ENCODE data around the gene TTC34. TPM values are rescaled to one million over a fixed set of nuclear protein-coding genes. Genes with fewer than 3 reads are reported as not detected.
A peak's percentile ranks its signal among the peaks of the same experiment; 100 is the strongest.
"Not testable (repeated sequence)": the region's sequence is repeated elsewhere in the genome, so short reads cannot be mapped to it uniquely, and the experiment has no call there.

Gene TTC34
- total and polyA plus RNA-seq, 9 donors: 0.12 to 3.2 (median 2.2) TPM

DNA sequence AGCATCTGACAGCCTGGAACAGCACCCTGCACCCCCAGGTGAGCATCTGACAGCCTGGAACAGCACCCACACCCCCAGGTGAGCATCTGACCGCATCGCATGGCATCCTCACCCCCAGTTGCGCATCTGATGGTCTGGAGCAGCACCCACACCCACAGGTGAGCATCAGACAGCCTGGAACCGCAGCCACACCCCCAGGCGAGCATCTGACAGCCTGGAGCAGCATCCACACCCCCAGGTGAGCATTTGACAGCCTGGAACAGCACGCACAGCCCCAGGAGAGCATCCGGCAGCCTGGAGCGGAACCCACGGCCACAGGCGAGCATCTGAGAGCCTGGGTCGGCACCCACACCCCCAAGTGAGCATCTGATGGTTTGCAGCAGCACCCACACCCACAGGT, 118.6 kb downstream of the TTC34 start:
- H3K27me3 ChIP-seq; DNase-seq; H3K4me1 ChIP-seq (ENCODE audit: insufficient read depth); H3K9me3 ChIP-seq; H3K4me3 ChIP-seq; H3K36me3 ChIP-seq; intact Hi-C loops (cut with DNase I); H3K27ac ChIP-seq: not testable (repeated sequence)
- 61% methylated on average over 6 of the region's 11 CpGs; no CpG with 5 or more reads in 2 of the 3 donors for WGBS, 3 donors

DNA sequence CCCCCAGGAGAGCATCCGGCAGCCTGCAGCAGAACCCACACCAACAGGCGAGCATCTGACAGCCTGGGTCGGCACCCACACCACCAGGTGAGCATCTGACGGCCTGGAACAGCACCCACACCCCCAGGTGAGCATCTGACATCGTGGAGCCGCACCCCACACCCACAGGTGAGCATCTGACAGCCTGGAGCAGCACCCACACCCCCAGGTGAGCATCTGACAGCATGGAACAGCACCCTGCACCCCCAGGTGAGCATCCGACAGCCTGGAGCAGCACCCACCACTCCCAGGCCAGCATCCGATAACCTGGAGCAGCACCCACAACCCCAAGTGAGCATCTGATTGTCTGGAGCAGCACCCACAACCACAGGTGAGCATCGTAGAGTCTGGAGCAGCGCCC, 124.8 kb downstream of the TTC34 start:
- H3K36me3 ChIP-seq; H3K27ac ChIP-seq; intact Hi-C loops (cut with DNase I); H3K4me1 ChIP-seq (ENCODE audit: insufficient read depth); DNase-seq; H3K9me3 ChIP-seq; H3K4me3 ChIP-seq; H3K27me3 ChIP-seq: not testable (repeated sequence)
- 63 to 90% methylated on average over 1 to 2 of the region's 10 CpGs; no CpG with 5 or more reads in 1 of the 3 donors for WGBS, 3 donors

DNA sequence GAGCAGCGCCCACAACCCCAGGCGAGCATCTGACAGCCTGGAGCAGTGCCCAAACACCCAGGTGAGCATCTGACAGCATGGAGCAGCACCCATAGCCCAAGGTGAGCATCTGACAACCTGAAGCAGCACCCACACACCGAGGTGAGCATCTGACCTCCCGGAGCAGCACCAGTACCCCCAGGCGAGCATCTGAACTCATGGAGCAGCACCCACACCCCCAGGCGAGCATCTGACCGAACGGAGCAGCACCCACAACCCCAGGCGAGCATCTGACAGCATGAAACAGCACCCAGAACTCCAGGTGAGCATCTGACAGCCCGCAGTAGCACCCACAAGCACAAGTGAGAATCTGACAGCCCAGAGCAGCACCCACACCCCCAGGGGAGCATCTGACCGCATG, 129.8 kb downstream of the TTC34 start:
- H3K27me3 ChIP-seq; H3K4me1 ChIP-seq (ENCODE audit: insufficient read depth); H3K4me3 ChIP-seq; H3K27ac ChIP-seq; H3K9me3 ChIP-seq; H3K36me3 ChIP-seq; intact Hi-C loops (cut with DNase I): not testable (repeated sequence)
- DNase-seq: peak in 2 of 5 donors; percentile 21 to 36
- 53 to 66% (median 59%) methylated on average over 7 to 8 of the region's 11 CpGs for WGBS, 3 donors

DNA sequence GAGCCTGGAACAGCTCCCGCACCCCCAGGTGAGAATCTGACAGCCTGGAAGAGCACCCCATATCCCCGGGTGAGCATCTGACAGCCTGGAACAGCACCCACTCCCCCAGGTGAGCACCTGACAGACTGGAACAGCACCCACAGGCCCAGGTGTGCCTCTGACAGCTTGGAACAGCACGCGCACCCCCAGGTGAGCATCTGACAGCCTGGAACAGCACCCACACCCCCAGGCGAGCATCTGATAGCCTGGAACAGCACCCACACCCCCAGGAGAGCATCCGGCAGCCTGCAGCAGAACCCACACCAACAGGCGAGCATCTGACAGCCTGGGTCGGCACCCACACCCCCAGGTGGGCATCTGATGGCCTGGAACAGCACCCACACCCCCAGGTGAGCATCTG, 141.7 kb downstream of the TTC34 start:
- intact Hi-C loops (cut with DNase I); H3K27me3 ChIP-seq; H3K27ac ChIP-seq; H3K9me3 ChIP-seq; H3K36me3 ChIP-seq; H3K4me3 ChIP-seq; H3K4me1 ChIP-seq (ENCODE audit: insufficient read depth): not testable (repeated sequence)
- peak in 2 of 5 donors; percentile 4 to 55 for DNase-seq
- 50 to 60% (median 55%) methylated on average over 4 to 7 of the region's 8 CpGs for WGBS, 3 donors

DNA sequence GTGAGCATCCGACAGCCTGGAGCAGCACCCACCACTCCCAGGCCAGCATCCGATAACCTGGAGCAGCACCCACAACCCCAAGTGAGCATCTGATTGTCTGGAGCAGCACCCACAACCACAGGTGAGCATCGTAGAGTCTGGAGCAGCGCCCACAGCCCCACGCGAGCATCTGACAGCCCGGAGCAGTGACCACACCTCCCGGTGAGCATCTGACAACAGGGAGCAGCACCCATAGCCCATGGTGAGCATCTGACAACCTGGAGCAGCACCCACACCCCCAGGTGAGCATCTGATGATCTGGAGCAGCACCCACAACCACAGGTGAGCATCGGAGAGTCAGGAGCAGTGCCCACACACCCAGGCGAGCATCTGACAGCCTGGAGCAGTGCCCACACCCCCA, 143.6 kb downstream of the TTC34 start:
- H3K27ac ChIP-seq; intact Hi-C loops (cut with DNase I); H3K9me3 ChIP-seq; H3K36me3 ChIP-seq; H3K27me3 ChIP-seq; H3K4me3 ChIP-seq; H3K4me1 ChIP-seq (ENCODE audit: insufficient read depth): not testable (repeated sequence)
- DNase-seq: peak in 1 of 5 donors; percentile 31
- WGBS, 3 donors: 68 to 84% methylated on average over 6 to 8 of the region's 10 CpGs; no CpG with 5 or more reads in 1 of the 3 donors

DNA sequence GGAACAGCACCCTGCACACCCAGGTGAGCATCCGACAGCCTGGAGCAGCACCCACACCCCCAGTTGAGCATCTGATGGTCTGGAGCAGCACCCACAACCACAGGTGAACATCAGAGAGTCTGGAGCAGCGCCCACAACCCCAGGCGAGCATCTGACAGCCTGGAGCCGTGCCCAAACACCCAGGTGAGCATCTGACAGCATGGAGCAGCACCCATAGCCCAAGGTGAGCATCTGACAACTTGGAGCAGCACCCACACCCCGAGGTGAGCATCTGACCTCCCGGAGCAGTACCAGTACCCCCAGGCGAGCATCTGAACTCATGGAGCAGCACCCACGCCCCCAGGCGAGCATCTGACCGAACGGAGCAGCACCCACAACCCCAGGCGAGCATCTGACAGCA, 144.4 kb downstream of the TTC34 start:
- WGBS, 3 donors: 46 to 70% (median 63%) methylated on average over 2 to 12 of the region's 12 CpGs
- H3K36me3 ChIP-seq; H3K27me3 ChIP-seq; H3K27ac ChIP-seq; H3K4me1 ChIP-seq (ENCODE audit: insufficient read depth); H3K4me3 ChIP-seq; H3K9me3 ChIP-seq; intact Hi-C loops (cut with DNase I): not testable (repeated sequence)
- peak in 4 of 5 donors; percentile 4 to 56 (median 17) for DNase-seq

DNA sequence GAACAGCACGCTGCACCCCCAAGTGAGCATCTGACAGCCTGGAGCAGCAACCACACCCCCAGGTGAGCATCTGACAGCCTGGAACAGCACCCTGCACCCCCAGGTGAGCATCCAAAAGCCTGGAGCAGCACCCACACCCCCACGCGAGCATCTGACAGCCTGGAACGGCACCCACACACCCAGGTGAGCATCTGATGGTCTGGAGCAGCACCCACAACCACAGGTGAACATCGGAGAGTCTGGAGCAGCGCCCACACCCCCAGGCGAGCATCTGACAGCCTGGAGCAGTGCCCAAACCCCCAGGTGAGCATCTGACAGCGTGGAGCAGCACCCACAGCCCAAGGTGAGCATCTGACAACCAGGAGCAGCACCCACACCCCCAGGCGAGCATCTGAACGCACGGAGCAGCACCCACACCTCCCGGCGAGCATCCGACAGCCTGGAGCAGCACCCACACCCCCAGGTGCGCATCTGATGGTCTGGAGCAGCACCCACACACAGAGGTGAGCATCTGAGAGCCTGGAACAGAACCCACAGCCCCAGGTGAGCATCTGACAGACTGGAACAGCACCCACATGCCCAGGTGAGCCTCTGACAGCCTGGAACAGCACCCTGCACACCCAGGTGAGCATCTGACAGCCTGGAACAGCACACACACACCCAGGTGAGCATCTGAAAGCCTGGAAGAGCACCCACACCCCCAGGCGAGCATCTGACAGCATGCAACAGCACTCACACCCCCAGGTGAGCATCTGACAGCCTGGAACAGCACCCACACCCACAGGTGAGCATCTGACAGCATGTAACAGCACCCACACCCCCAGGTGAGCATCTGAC, 145.7 kb downstream of the TTC34 start:
- H3K9me3 ChIP-seq; H3K4me1 ChIP-seq (ENCODE audit: insufficient read depth); H3K27ac ChIP-seq; H3K36me3 ChIP-seq; intact Hi-C loops (cut with DNase I); H3K27me3 ChIP-seq; H3K4me3 ChIP-seq: not testable (repeated sequence)
- peak in 4 of 5 donors; percentile 26 to 59 (median 45) for DNase-seq
- WGBS, 3 donors: 40 to 43% (median 40%) methylated on average over 16 of the region's 16 CpGs

DNA sequence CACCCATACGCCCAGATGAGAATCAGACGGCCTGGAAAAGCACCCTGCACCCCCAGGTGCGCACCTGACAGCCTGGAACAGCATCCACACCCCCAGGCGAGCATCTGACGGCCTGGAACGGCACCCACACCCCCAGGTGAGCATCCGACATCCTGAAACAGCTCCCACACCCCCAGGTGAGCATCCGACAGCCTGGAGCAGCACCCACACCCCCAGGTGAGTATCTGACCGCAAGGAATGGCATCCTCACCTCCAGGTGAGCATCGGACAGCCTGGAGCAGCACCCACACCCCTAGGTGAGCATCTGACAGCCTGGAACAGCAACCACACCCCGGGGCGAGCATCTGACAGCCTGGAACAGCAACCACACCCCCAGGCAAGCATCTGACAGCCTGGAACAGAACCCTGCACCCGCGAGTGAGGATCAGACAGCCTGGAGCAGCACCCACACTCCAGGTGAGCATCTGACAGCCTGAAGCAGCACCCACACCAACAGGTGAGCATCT, 147.0 kb downstream of the TTC34 start:
- H3K27me3 ChIP-seq; H3K9me3 ChIP-seq; H3K4me1 ChIP-seq (ENCODE audit: insufficient read depth); intact Hi-C loops (cut with DNase I); H3K4me3 ChIP-seq; H3K27ac ChIP-seq; H3K36me3 ChIP-seq: not testable (repeated sequence)
- WGBS, 3 donors: 36 to 44% (median 42%) methylated on average over 14 of the region's 14 CpGs
- DNase-seq: peak in 4 of 5 donors; percentile 16 to 46 (median 22)

DNA sequence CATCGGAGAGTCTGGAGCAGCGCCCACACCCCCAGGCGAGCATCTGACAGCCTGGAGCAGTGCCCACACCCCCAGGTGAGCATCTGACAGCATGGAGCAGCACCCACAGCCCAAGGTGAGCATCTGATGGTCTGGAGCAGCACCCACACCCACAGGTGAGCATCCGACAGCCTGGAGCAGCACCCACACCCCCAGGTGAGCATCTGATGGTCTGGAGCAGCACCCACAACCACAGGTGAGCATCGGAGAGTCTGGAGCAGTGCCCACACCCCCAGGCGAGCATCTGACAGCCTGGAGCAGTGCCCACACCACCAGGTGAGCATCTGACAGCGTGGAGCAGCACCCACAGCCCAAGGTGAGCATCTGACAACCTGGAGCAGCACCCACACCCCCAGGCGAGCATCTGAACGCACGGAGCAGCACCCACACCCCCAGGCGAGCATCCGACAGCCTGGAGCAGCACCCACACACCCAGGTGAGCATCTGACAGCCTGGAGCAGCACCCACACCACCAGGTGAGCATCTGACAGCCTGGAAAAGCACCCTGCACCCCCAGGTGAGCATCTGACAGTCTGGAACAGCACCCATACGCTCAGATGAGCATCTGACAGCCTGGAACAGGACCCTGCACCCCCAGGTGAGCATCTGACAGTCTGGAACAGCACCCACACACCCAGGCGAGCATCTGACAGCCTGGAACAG, 147.6 kb downstream of the TTC34 start:
- H3K36me3 ChIP-seq; H3K27me3 ChIP-seq; H3K4me1 ChIP-seq (ENCODE audit: insufficient read depth); H3K27ac ChIP-seq; H3K9me3 ChIP-seq; intact Hi-C loops (cut with DNase I); H3K4me3 ChIP-seq: not testable (repeated sequence)
- peak; percentile 43 to 64 (median 49) for DNase-seq
- WGBS, 3 donors: 38 to 47% (median 42%) methylated on average over 14 of the region's 14 CpGs

DNA sequence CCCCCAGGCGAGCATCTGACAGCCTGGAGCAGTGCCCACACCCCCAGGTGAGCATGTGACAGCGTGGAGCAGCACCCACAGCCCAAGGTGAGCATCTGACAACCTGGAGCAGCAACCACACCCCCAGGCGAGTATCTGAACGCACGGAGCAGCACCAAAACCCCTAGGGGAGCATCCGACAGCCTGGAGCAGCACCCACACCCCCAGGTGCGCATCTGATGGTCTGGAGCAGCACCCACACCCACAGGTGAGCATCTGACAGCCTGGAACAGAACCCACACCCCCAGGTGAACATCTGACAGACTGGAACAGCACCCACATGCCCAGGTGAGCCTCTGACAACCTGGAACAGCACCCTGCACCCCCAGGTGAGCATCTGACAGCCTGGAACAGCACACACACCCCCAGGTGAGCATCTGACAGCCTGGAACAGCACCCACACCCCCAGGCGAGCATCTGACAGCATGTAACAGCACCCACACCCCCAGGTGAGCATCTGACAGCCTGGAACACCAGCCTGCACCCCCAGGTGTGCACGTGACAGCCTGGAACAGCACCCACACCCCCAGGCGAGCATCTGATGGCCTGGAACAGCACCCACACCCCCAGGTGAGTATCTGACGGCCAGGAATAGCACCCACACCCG, 148.4 kb downstream of the TTC34 start:
- H3K4me3 ChIP-seq; intact Hi-C loops (cut with DNase I); H3K4me1 ChIP-seq (ENCODE audit: insufficient read depth); H3K27me3 ChIP-seq; H3K27ac ChIP-seq; H3K9me3 ChIP-seq; H3K36me3 ChIP-seq: not testable (repeated sequence)
- 30 to 39% (median 34%) methylated on average over 12 of the region's 12 CpGs for WGBS, 3 donors
- DNase-seq: peak in 4 of 5 donors; percentile 23 to 47 (median 33)

DNA sequence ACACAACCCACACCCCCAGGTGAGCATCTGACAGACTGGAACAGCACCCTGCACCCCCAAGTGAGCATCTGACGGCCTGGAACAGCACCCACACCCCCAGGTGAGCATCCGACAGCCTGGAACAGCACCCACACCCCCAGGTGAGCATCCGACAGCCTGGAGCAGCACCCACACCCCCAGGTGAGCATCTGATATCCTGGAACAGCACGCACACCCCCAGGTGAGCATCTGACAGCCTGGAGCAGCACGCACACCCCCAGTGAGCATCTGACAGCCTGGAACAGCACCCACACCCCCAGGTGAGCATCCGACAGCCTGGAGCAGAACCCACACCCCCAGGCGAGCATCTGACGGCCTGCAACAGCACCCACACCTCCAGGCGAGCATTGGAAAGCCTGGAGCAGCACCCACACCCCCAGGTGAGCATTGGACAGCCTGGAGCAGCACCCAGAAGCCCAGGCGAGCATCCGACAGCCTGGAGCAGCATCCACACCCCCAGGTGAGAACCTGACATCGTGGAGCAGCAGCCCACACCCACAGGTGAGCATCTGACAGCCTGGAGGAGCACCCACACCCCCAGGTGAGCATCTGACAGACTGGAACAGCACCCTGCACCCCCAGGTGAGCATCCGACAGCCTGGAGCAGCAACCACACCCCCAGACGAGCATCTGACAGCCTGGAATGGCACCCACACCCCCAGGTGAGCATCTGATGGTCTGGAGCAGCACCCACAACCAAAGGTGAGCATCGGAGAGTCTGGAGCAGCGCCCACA, 149.2 kb downstream of the TTC34 start:
- intact Hi-C loops (cut with DNase I); H3K36me3 ChIP-seq; H3K27me3 ChIP-seq; H3K4me1 ChIP-seq (ENCODE audit: insufficient read depth); H3K9me3 ChIP-seq; H3K4me3 ChIP-seq; H3K27ac ChIP-seq: not testable (repeated sequence)
- WGBS, 3 donors: 32 to 38% (median 36%) methylated on average over 16 of the region's 16 CpGs
- peak in 4 of 5 donors; percentile 11 to 28 (median 20) for DNase-seq

Data from ovary (tissue), 9 donors.